H9 (cell line): ENCODE results near the gene PITX1. TPM values are rescaled to one million over a fixed set of nuclear protein-coding genes. Genes with fewer than 3 reads are reported as not detected.
A peak's percentile ranks its signal among the peaks of the same experiment; 100 is the strongest.

Experiments used
- DNase-seq: peaks from one replicate; pipeline ENCODE4 v3.0.0-alpha.2; 2017
- H2AFZ ChIP-seq: one replicate; pipeline ENCODE4 v1.6.1; 2013; ENCODE audit warnings: mild to moderate bottlenecking, low read length, control low read depth, moderate library complexity
- H2AK5ac ChIP-seq: 2 replicates; pipeline ENCODE4 v1.6.1; 2013; ENCODE audit warnings: low read length, control low read depth, mixed read lengths; ENCODE audit not compliant: insufficient read length
- H2BK120ac ChIP-seq: one replicate; pipeline ENCODE4 v1.6.1; 2013; ENCODE audit warnings: low read depth, mild to moderate bottlenecking, low read length, control low read depth, inconsistent platforms; ENCODE audit not compliant: poor library complexity, severe bottlenecking
- H2BK12ac ChIP-seq: 2 replicates; pipeline ENCODE4 v1.6.1; 2013; ENCODE audit warnings: low read length, control low read depth, mixed read lengths, low read depth; ENCODE audit not compliant: insufficient read length
- H2BK15ac ChIP-seq: 2 replicates; pipeline ENCODE4 v1.6.1; 2013; ENCODE audit warnings: low read depth, low read length, control low read depth
- H2BK20ac ChIP-seq: one replicate; pipeline ENCODE4 v1.6.1; 2013; ENCODE audit warnings: low read depth, mild to moderate bottlenecking, low read length, control low read depth, inconsistent platforms; ENCODE audit not compliant: poor library complexity, severe bottlenecking
- H2BK5ac ChIP-seq: 2 replicates; pipeline ENCODE4 v1.6.1; 2013; ENCODE audit warnings: low read length, control low read depth, mixed read lengths; ENCODE audit not compliant: insufficient read length
- H3K14ac ChIP-seq: 2 replicates; pipeline ENCODE4 v1.6.1; 2013; ENCODE audit warnings: low read length, control low read depth; ENCODE audit not compliant: insufficient read depth
- H3K18ac ChIP-seq: 2 replicates; pipeline ENCODE4 v1.6.1; 2013; ENCODE audit warnings: low read depth, mild to moderate bottlenecking, mixed read lengths, low read length, control low read depth; ENCODE audit not compliant: insufficient read length
- H3K23ac ChIP-seq: 2 replicates; pipeline ENCODE4 v1.6.1; 2013; ENCODE audit warnings: low read length, control low read depth, mixed read lengths, low read depth; ENCODE audit not compliant: insufficient read length
- H3K23me2 ChIP-seq: 2 replicates; pipeline ENCODE4 v1.6.1; 2013; ENCODE audit warnings: low read depth, mild to moderate bottlenecking, mixed read lengths, low read length, control low read depth; ENCODE audit not compliant: insufficient read length, poor library complexity, severe bottlenecking
- H3K27ac ChIP-seq: 2 replicates; pipeline ENCODE4 v1.5.1; 2013; ENCODE audit warnings: low read length, control low read depth, mixed read lengths, low read depth; ENCODE audit not compliant: insufficient read length
- H3K27me3 ChIP-seq: 2 replicates; pipeline ENCODE4 v1.6.1; 2013; ENCODE audit warnings: low read length, control low read depth, inconsistent platforms; ENCODE audit not compliant: insufficient read depth
- H3K4ac ChIP-seq: 2 replicates; pipeline ENCODE4 v1.6.1; 2013; ENCODE audit warnings: low read depth, mild to moderate bottlenecking, control low read depth, inconsistent platforms, low read length, moderate library complexity
- H3K4me1 ChIP-seq: 2 replicates; pipeline ENCODE4 v1.6.1; 2013; ENCODE audit warnings: low read length, control low read depth, inconsistent platforms; ENCODE audit not compliant: insufficient read depth
- H3K4me2 ChIP-seq: 2 replicates; pipeline ENCODE4 v1.6.1; 2013; ENCODE audit warnings: low read length, control low read depth, mixed read lengths; ENCODE audit not compliant: insufficient read length, insufficient read depth
- H3K56ac ChIP-seq: 2 replicates; pipeline ENCODE4 v1.6.1; 2013; ENCODE audit warnings: low read depth, mild to moderate bottlenecking, mixed read lengths, low read length, control low read depth; ENCODE audit not compliant: insufficient read length
- H3K79me1 ChIP-seq: 2 replicates; pipeline ENCODE4 v1.6.1; 2013; ENCODE audit warnings: low read depth, mild to moderate bottlenecking, moderate library complexity, low read length, control low read depth, inconsistent platforms; ENCODE audit not compliant: insufficient read depth, poor library complexity, severe bottlenecking
- H3K79me2 ChIP-seq: 2 replicates; pipeline ENCODE4 v1.6.1; 2013; ENCODE audit warnings: low read length, control low read depth, inconsistent platforms; ENCODE audit not compliant: insufficient read depth
- H3K9ac ChIP-seq: 2 replicates; pipeline ENCODE4 v1.6.1; 2013; ENCODE audit warnings: low read length, control low read depth, mixed read lengths; ENCODE audit not compliant: insufficient read length; ENCODE audit errors: extremely low read depth
- H3K9me3 ChIP-seq: one replicate; pipeline ENCODE4 v1.6.1; 2013; ENCODE audit warnings: low read depth, low read length, inconsistent platforms; ENCODE audit not compliant: control insufficient read depth
- H3T11ph ChIP-seq: one replicate; pipeline ENCODE4 v1.6.1; 2013; ENCODE audit warnings: mild to moderate bottlenecking, low read length, control low read depth, inconsistent platforms
- H4K20me1 ChIP-seq: one replicate; pipeline ENCODE4 v1.6.1; 2013; ENCODE audit not compliant: control insufficient read depth, insufficient read length, insufficient read depth
- H4K5ac ChIP-seq: 2 replicates; pipeline ENCODE4 v1.6.1; 2013; ENCODE audit warnings: low read depth, mild to moderate bottlenecking, mixed read lengths, low read length, control low read depth; ENCODE audit not compliant: insufficient read length
- H4K8ac ChIP-seq: replicated peaks from 2 replicates; pipeline ENCODE4 v1.6.1; 2013; ENCODE audit warnings: low read length, control low read depth, mixed read lengths, low read depth; ENCODE audit not compliant: insufficient read length
- H4K91ac ChIP-seq: 2 replicates; pipeline ENCODE4 v1.6.1; 2013; ENCODE audit warnings: low read depth, mild to moderate bottlenecking, moderate library complexity, mixed read lengths, low read length, control low read depth; ENCODE audit not compliant: insufficient read length
- H3K27ac Mint-ChIP-seq, 3 experiments: 2 replicates in 2 of 3; 3 replicates in 1 of 3; pipeline ENCODE4 v1.8.0; 2020 to 2021; ENCODE audit warnings: mixed read lengths in 3 of 3, mild to moderate bottlenecking in 1 of 3, moderate library complexity in 1 of 3
- H3K27me3 Mint-ChIP-seq: 2 replicates; pipeline ENCODE4 v1.8.0; 2021; ENCODE audit warnings: low read depth, mild to moderate bottlenecking, moderate library complexity, mixed read lengths
- H3K36me3 Mint-ChIP-seq, 3 experiments: 2 replicates in 2 of 3; 3 replicates in 1 of 3; pipeline ENCODE4 v1.8.0; 2020 to 2021; ENCODE audit warnings: low read depth in 3 of 3, mixed read lengths in 3 of 3; ENCODE audit not compliant: insufficient read depth in 1 of 3
- H3K4me1 Mint-ChIP-seq, 2 experiments: 2 replicates each; pipeline ENCODE4 v1.8.0; 2020; ENCODE audit warnings: mixed read lengths in 2 of 2
- H3K4me3 Mint-ChIP-seq, 2 experiments: 2 replicates in 1 of 2; 3 replicates in 1 of 2; pipeline ENCODE4 v1.8.0; 2020 to 2021; ENCODE audit warnings: mild to moderate bottlenecking in 2 of 2, mixed read lengths in 2 of 2, moderate library complexity in 1 of 2
- H3K9me3 Mint-ChIP-seq, 2 experiments: 2 replicates in 1 of 2; 3 replicates in 1 of 2; pipeline ENCODE4 v1.8.0; 2020; ENCODE audit warnings: mild to moderate bottlenecking in 2 of 2, mixed read lengths in 2 of 2, moderate library complexity in 1 of 2
- WGBS: extraction: QIAGEN DNeasy Blood & Tissue Kit; methylation state at CpG from one replicate; pipeline ENCODE4 v1.1.7; 2013; ENCODE audit warnings: missing lambda C conversion rate, low lambda C conversion rate, mixed read lengths; ENCODE audit not compliant: insufficient read length; ENCODE audit errors: extremely low coverage; 5-methylcytosine and 5-hydroxymethylcytosine counted together
- total RNA-seq: library from RNA; stranded (reverse); gene quantifications from 2 replicates; pipeline ENCODE4 v1.2.1, GENCODE V29; 2021
- TF ChIP-seq, protein P1 (sequence below): fragments of 200-600 bp; sonication (generic); conservative IDR thresholded peaks from 3 replicates; pipeline ENCODE4 v1.8.0; 2021; ENCODE audit warnings: antibody characterized with exemption, mild to moderate bottlenecking

PITX1 gene
- total RNA-seq, 1 experiment from 2014 or later, result not detected

DNA sequence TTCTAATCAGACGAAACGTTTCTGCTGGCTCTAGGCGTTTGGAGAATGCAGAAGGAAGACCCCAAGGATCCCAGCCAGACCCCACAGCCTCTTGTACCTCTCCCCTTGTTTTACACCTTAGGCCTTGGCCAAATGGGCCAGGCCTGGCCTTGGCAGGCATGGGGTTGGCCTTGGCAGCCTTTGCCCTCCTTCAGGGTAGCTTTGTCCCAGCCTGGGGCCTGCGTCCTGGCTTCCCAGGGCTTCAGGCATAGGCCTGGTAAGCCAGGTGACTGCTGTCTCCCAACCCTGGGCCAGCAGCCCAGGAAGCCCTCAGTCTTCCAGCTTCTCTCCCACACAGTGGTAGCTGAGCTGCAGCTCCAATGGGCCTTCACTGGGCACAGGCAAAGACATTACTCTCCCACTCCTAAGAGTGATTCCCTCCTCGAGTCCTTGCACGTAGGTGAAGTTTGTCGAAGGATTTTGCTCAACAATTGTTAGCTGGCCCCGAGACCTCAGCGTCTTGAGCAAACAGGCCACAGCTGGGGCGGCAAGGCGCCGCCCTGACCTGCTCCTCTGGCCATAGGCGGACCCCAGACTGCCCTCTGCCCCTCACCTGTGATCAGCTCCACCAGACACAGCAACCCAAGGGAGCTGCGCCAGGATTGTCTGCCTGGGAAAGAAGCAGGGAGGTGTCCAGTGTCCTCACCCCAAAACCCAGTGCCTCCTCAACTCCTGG, 1.1 kb upstream of the PITX1 start:
- H2BK5ac ChIP-seq, result no peak overlapping the region
- no peaks in the 10 kb centered on the region for H3K9me3 ChIP-seq
- WGBS, result no CpG with 5 or more reads among the region's 14 CpGs
- H3K27me3 ChIP-seq, result peaks cover 91% of the 10 kb centered on the region
- Mint-ChIP-seq H3K27ac (no peak overlapping the region), H3K9me3 (peaks cover 0 to 4% of the 10 kb centered on the region in 2 experiments; a peak in 2 of 5 replicates), H3K27me3 (peaks cover 92% of the 10 kb centered on the region), H3K4me1 (peaks cover 15 to 31% of the 10 kb centered on the region in 2 experiments), H3K4me3 (peak overlapping the region; percentile 17 to 86; a peak in 4 of 5 replicates), H3K36me3 (no peaks in the 10 kb centered on the region; a peak in 1 of 7 replicates)
- peak overlapping the region; percentile 39 for H3K4me2 ChIP-seq
- H4K91ac ChIP-seq, result no peak overlapping the region
- no peak overlapping the region for H3K18ac ChIP-seq
- H3K27ac ChIP-seq, result no peak overlapping the region
- no peak overlapping the region for H3K14ac ChIP-seq
- H4K8ac ChIP-seq, result no peak overlapping the region
- no peak overlapping the region for H2BK12ac ChIP-seq
- H3K56ac ChIP-seq, result no peak overlapping the region
- peaks cover 6% of the 10 kb centered on the region for H3K23me2 ChIP-seq
- H3K23ac ChIP-seq, result no peak overlapping the region
- H2BK20ac ChIP-seq, result no peak overlapping the region
- H3K4me1 ChIP-seq, result no peaks in the 10 kb centered on the region
- H2BK15ac ChIP-seq, result no peak overlapping the region
- no peak overlapping the region for H3K9ac ChIP-seq
- no peaks in the 10 kb centered on the region for H3K79me1 ChIP-seq
- TF ChIP-seq, protein P1, sequence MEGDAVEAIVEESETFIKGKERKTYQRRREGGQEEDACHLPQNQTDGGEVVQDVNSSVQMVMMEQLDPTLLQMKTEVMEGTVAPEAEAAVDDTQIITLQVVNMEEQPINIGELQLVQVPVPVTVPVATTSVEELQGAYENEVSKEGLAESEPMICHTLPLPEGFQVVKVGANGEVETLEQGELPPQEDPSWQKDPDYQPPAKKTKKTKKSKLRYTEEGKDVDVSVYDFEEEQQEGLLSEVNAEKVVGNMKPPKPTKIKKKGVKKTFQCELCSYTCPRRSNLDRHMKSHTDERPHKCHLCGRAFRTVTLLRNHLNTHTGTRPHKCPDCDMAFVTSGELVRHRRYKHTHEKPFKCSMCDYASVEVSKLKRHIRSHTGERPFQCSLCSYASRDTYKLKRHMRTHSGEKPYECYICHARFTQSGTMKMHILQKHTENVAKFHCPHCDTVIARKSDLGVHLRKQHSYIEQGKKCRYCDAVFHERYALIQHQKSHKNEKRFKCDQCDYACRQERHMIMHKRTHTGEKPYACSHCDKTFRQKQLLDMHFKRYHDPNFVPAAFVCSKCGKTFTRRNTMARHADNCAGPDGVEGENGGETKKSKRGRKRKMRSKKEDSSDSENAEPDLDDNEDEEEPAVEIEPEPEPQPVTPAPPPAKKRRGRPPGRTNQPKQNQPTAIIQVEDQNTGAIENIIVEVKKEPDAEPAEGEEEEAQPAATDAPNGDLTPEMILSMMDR, result no peak
- no peaks in the 10 kb centered on the region for H4K20me1 ChIP-seq
- no peak overlapping the region for H3T11ph ChIP-seq
- H2BK120ac ChIP-seq, result no peak overlapping the region
- H3K79me2 ChIP-seq, result no peaks in the 10 kb centered on the region
- no peak overlapping the region for H3K4ac ChIP-seq
- no peak for DNase-seq
- H2AK5ac ChIP-seq, result no peak overlapping the region
- H2AFZ ChIP-seq, result no peak overlapping the region
- H4K5ac ChIP-seq, result no peak overlapping the region
